HEK293 (cell line): ENCODE results near the gene PRR23A.

Experiments
- CTCF ChIP-seq: fragments of 450-650 bp; formaldehyde crosslinking; IDR thresholded peaks from 2 replicates; pipeline ENCODE4 v1.5.1; 2016; ENCODE audit warnings: missing biosample characterization, missing genetic modification characterization
- GLIS2 ChIP-seq: fragments of 450-650 bp; formaldehyde crosslinking; IDR thresholded peaks from 2 replicates; pipeline ENCODE4 v1.5.1; 2016; ENCODE audit warnings: missing biosample characterization, missing genetic modification characterization
- PATZ1 ChIP-seq: fragments of 450-650 bp; formaldehyde crosslinking; IDR thresholded peaks from 2 replicates; pipeline ENCODE4 v1.5.1; 2016; ENCODE audit warnings: missing biosample characterization, missing genetic modification characterization
- PBX3 ChIP-seq: sonication (generic); formaldehyde crosslinking; IDR thresholded peaks from 2 replicates; pipeline ENCODE4 v1.8.1; 2022; ENCODE audit warnings: mild to moderate bottlenecking, moderate library complexity, missing genetic modification reagents
- TCF7L2 ChIP-seq: IDR thresholded peaks from 2 replicates; pipeline ENCODE4 v1.6.1; 2011; ENCODE audit warnings: low read depth, mild to moderate bottlenecking, inconsistent platforms, low read length, moderate library complexity, borderline replicate concordance
- ZBTB20 ChIP-seq: fragments of 450-650 bp; formaldehyde crosslinking; IDR thresholded peaks from 2 replicates; pipeline ENCODE4 v1.5.1; 2016; ENCODE audit warnings: missing biosample characterization, missing genetic modification characterization
- ZFP41 ChIP-seq: fragments of 450-650 bp; formaldehyde crosslinking; IDR thresholded peaks from 2 replicates; pipeline ENCODE4 v1.5.1; 2016; ENCODE audit warnings: missing biosample characterization, missing genetic modification characterization, borderline replicate concordance
- ZNF121 ChIP-seq: fragments of 450-650 bp; formaldehyde crosslinking; IDR thresholded peaks from 2 replicates; pipeline ENCODE4 v1.5.1; 2016; ENCODE audit warnings: missing biosample characterization, missing genetic modification characterization
- ZNF175 ChIP-seq: fragments of 450-650 bp; formaldehyde crosslinking; IDR thresholded peaks from 2 replicates; pipeline ENCODE4 v1.5.1; 2016; ENCODE audit warnings: missing biosample characterization, missing genetic modification characterization
- ZNF292 ChIP-seq: fragments of 450-650 bp; formaldehyde crosslinking; IDR thresholded peaks from 2 replicates; pipeline ENCODE4 v1.5.1; 2016; ENCODE audit warnings: low read depth, missing biosample characterization, missing genetic modification characterization, borderline replicate concordance

- TF ChIP-seq ZNF292 (tag by site-specific recombination) (no peak), ZFP41 (no peak), ZNF121 (tag by site-specific recombination) (no peak), PBX3 (CRISPR knock-in tag) (no peak), GLIS2 (no peak), ZBTB20 (tag by site-specific recombination) (no peak), TCF7L2 (no peak), CTCF (tag by site-specific recombination) (no peak), PATZ1 (tag by site-specific recombination) (no peak), ZNF175 (tag by site-specific recombination) (no peak)
Measured at GRCh38 chr3:139005356-139005993, 593 bp downstream of the PRR23A start.
